ENCODE data around the gene MVB12B. TPM values are rescaled to one million over a fixed set of nuclear protein-coding genes. Genes with fewer than 3 reads are reported as not detected.

The MVB12B gene
- total RNA-seq, 1 donor from 2014 or later: 13.1 TPM

- no peak for TF ChIP-seq CTCF (IDR thresholded peaks at IDR 0.05)
- DNase-seq (ENCODE audit: low spot score): no peak
- H3K4me1 Mint-ChIP-seq (ENCODE audit: low read depth): peaks cover 3% of the 10 kb centered on the region
Measured at GRCh38 chr9:126494264-126494663, 167.6 kb downstream of the MVB12B start.

GRCh38 chr9:126494746-126495145 lies 168.1 kb downstream of the MVB12B start:
- H3K4me3 Mint-ChIP-seq (ENCODE audit: unreplicated experiment): no peak overlapping the region
- H3K9me3 Mint-ChIP-seq (ENCODE audit: low read depth): no peaks in the 10 kb centered on the region
- H3K27me3 Mint-ChIP-seq (ENCODE audit: low read depth): no peaks in the 10 kb centered on the region
- DNase-seq (ENCODE audit: low spot score): no peak
- no peak overlapping the region for H3K27ac Mint-ChIP-seq (ENCODE audit: unreplicated experiment)
- no peak for TF ChIP-seq CTCF (IDR thresholded peaks at IDR 0.05)
- H3K4me1 Mint-ChIP-seq (ENCODE audit: low read depth): peaks cover 6% of the 10 kb centered on the region
- H3K36me3 Mint-ChIP-seq (ENCODE audit: low read depth): peaks cover 2% of the 10 kb centered on the region

More at GRCh38 chr9:126494264-126494663, 167.6 kb downstream of the MVB12B start:
- no peak overlapping the region for H3K27ac Mint-ChIP-seq (ENCODE audit: unreplicated experiment)
- no peak overlapping the region for H3K4me3 Mint-ChIP-seq (ENCODE audit: unreplicated experiment)
- no peaks in the 10 kb centered on the region for H3K27me3 Mint-ChIP-seq (ENCODE audit: low read depth)
- H3K9me3 Mint-ChIP-seq (ENCODE audit: low read depth): no peaks in the 10 kb centered on the region
- peaks cover 2% of the 10 kb centered on the region for H3K36me3 Mint-ChIP-seq (ENCODE audit: low read depth)

- Mint-ChIP-seq H3K27ac (ENCODE audit: unreplicated experiment) (no peak overlapping the region), H3K4me1 (ENCODE audit: low read depth) (peaks cover 11% of the 10 kb centered on the region), H3K9me3 (ENCODE audit: low read depth) (no peaks in the 10 kb centered on the region), H3K36me3 (ENCODE audit: low read depth) (peaks cover 2% of the 10 kb centered on the region), H3K27me3 (ENCODE audit: low read depth) (no peaks in the 10 kb centered on the region), H3K4me3 (ENCODE audit: unreplicated experiment) (no peak overlapping the region)
- TF ChIP-seq CTCF (IDR thresholded peaks at IDR 0.05): no peak
- peak; percentile 27 for DNase-seq (ENCODE audit: low spot score)
Measured at GRCh38 chr9:126495411-126496180, 169.0 kb downstream of the MVB12B start.

DNA sequence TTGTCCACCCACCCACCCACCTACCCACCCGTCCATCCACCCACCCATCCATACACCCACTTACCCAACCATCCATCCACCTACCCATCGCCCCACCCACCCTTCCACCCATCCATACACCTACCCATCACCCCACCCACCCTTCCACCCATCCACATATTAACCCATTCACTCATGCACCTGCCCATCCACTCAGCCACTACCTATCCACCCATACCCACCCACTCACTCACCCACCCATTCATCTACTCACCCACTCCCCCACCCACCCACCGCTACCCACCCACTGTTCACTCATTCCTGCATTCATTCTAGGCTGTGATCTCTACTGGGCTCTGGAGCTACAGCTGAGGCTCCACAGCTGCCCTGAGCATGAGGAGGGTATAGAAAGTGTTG lies 169.6 kb downstream of the MVB12B start:
- no peaks in the 10 kb centered on the region for H3K27me3 Mint-ChIP-seq (ENCODE audit: low read depth)
- no peak for TF ChIP-seq CTCF (IDR thresholded peaks at IDR 0.05)
- H3K27ac Mint-ChIP-seq (ENCODE audit: unreplicated experiment): no peak overlapping the region
- no peak overlapping the region for H3K4me3 Mint-ChIP-seq (ENCODE audit: unreplicated experiment)
- peaks cover 2% of the 10 kb centered on the region for H3K36me3 Mint-ChIP-seq (ENCODE audit: low read depth)
- no peaks in the 10 kb centered on the region for H3K9me3 Mint-ChIP-seq (ENCODE audit: low read depth)
- peak; percentile 1 for DNase-seq (ENCODE audit: low spot score)
- peaks cover 16% of the 10 kb centered on the region for H3K4me1 Mint-ChIP-seq (ENCODE audit: low read depth)

DNA sequence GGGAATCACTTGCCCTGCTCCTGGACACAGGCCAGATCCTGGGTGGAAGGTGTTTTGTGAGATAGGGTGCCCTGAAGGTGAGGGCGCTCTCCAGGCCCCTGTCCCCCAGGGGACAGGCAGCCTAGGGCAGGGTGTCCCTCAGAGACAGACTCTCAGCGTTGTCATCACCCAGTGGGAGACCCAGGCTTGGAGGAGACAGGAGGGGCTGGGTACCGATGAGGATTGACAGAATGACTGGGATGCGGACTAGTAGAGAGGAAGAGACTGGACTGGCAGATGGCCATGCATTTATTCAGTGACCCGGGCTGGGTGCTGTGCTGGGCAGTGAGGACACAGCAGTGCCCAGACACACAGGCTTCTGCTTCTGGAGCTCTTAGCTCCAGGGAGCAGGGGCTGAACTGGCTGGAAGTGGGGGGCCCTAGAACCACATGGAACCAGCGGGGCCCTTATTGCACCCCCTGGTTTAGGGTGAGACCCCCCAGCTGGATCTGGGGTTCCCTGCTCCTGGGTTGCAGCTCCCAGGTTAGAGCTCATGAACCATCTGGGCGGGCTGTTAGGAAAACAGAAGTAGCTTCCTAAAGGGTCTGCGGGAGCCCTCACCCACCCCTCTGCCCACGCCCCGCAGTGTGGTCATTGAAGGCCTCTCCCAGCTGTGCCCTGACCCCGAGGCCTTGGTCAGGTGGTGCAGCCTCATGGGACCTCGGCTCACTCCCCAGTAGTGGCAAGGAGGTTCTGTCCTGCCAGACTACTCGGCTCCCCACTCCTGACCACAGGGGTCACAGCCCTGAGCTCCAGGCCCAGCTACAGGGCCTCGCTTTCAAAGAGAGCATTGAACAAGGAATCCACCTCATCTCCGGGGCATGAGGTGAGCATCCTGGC lies 170.4 kb downstream of the MVB12B start:
- Mint-ChIP-seq H3K36me3 (ENCODE audit: low read depth) (peaks cover 2% of the 10 kb centered on the region), H3K4me1 (ENCODE audit: low read depth) (peaks cover 16% of the 10 kb centered on the region), H3K4me3 (ENCODE audit: unreplicated experiment) (no peak overlapping the region), H3K9me3 (ENCODE audit: low read depth) (no peaks in the 10 kb centered on the region), H3K27me3 (ENCODE audit: low read depth) (no peaks in the 10 kb centered on the region), H3K27ac (ENCODE audit: unreplicated experiment) (no peak overlapping the region)
- no peak for TF ChIP-seq CTCF (IDR thresholded peaks at IDR 0.05)
- DNase-seq (ENCODE audit: low spot score): peak; percentile 70
